ENCODE measurements around the gene PGAP3.
A peak's percentile ranks its signal among the peaks of the same experiment; 100 is the strongest.

Gene PGAP3

GRCh38 chr17:39694593-39694992 is 6.7 kb upstream of the PGAP3 start:
- no peak for DNase-seq

GRCh38 chr17:39688945-39689344 is 1.1 kb upstream of the PGAP3 start:
- no peak for DNase-seq

- no peak for DNase-seq
Observed at GRCh38 chr17:39688475-39688835, 598 bp upstream of the PGAP3 start.

GRCh38 chr17:39687101-39687545 is 734 bp downstream of the PGAP3 start:
- no peak for DNase-seq

- no peak for DNase-seq
Observed at GRCh38 chr17:39684369-39685192, 3.3 kb downstream of the PGAP3 start.

- DNase-seq, result no peak
Observed at GRCh38 chr17:39683295-39683939, 4.4 kb downstream of the PGAP3 start.

GRCh38 chr17:39679521-39680192 is 8.2 kb downstream of the PGAP3 start:
- DNase-seq, result no peak

GRCh38 chr17:39678340-39679116 is 9.3 kb downstream of the PGAP3 start:
- DNase-seq, result no peak

- no peak for DNase-seq
Observed at GRCh38 chr17:39677542-39678339, 10.1 kb downstream of the PGAP3 start.

- no peak for DNase-seq
Observed at GRCh38 chr17:39677072-39677471, 10.8 kb downstream of the PGAP3 start.

- no peak for DNase-seq
Observed at GRCh38 chr17:39676198-39676819, 11.5 kb downstream of the PGAP3 start.

- no peak for DNase-seq
Observed at GRCh38 chr17:39675390-39676082, 12.3 kb downstream of the PGAP3 start.

GRCh38 chr17:39674702-39675389 is 13.0 kb downstream of the PGAP3 start:
- DNase-seq, result no peak

- no peak for DNase-seq
Observed at GRCh38 chr17:39674179-39674578, 13.7 kb downstream of the PGAP3 start.

GRCh38 chr17:39673335-39674081 is 14.3 kb downstream of the PGAP3 start:
- DNase-seq, result no peak

- no peak for DNase-seq
Observed at GRCh38 chr17:39672522-39673334, 15.1 kb downstream of the PGAP3 start.

- peak; percentile 5 for DNase-seq
Observed at GRCh38 chr17:39671651-39672521, 16.0 kb downstream of the PGAP3 start.

- DNase-seq, result no peak
Observed at GRCh38 chr17:39670746-39671145, 17.1 kb downstream of the PGAP3 start.
